NCI-H2171 treated with DMSO at 0.1 percent for 48 hours (cell line): ENCODE measurements around the gene POU1F1.
A peak's percentile ranks its signal among the peaks of the same experiment; 100 is the strongest.
"Not testable (repeated sequence)": the region's sequence is repeated elsewhere in the genome, so short reads cannot be mapped to it uniquely, and the experiment has no call there.

Source experiments
- DNase-seq: peaks from one replicate; lab custom pipeline; 2025; lab: John Stamatoyannopoulos, UW

POU1F1 gene

GRCh38 chr3:87276484-87276883, at the start of gene POU1F1:
Gene POU1F1 (minus strand): TSS chr3:87276584. CDS start chr3:87276462, 122 bp downstream.
- no peak for DNase-seq

GRCh38 chr3:87324609-87325008, 48.2 kb upstream of the POU1F1 start:
- DNase-seq = no peak

- no peak for DNase-seq
Observed at GRCh38 chr3:87320756-87321626, 44.6 kb upstream of the POU1F1 start.

GRCh38 chr3:87318617-87319021, 42.2 kb upstream of the POU1F1 start:
- no peak for DNase-seq

- DNase-seq = no peak
Observed at GRCh38 chr3:87317779-87318178, 41.4 kb upstream of the POU1F1 start.

GRCh38 chr3:87313641-87314040, 37.3 kb upstream of the POU1F1 start:
- no peak for DNase-seq

- no peak for DNase-seq
Observed at GRCh38 chr3:87311309-87311708, 34.9 kb upstream of the POU1F1 start.

GRCh38 chr3:87309601-87310000, 33.2 kb upstream of the POU1F1 start:
- no peak for DNase-seq

- no peak for DNase-seq
Observed at GRCh38 chr3:87307805-87308204, 31.4 kb upstream of the POU1F1 start.

GRCh38 chr3:87305517-87305916, 29.1 kb upstream of the POU1F1 start:
- no peak for DNase-seq

- DNase-seq = not testable (repeated sequence)
Observed at GRCh38 chr3:87305031-87305430, 28.6 kb upstream of the POU1F1 start.

GRCh38 chr3:87298111-87298718, 21.8 kb upstream of the POU1F1 start:
- peak; percentile 18 for DNase-seq

GRCh38 chr3:87288446-87288845, 12.1 kb upstream of the POU1F1 start:
- DNase-seq = no peak

- no peak for DNase-seq
Observed at GRCh38 chr3:87287011-87287410, 10.6 kb upstream of the POU1F1 start.

GRCh38 chr3:87272718-87273341, 3.6 kb downstream of the POU1F1 start:
- DNase-seq = no peak

GRCh38 chr3:87270908-87271700, 5.3 kb downstream of the POU1F1 start:
- DNase-seq = no peak

GRCh38 chr3:87269723-87270122, 6.7 kb downstream of the POU1F1 start:
- DNase-seq = no peak

- peak; percentile 36 for DNase-seq
Observed at GRCh38 chr3:87268646-87269211, 7.7 kb downstream of the POU1F1 start.

GRCh38 chr3:87267953-87268645, 8.3 kb downstream of the POU1F1 start:
- no peak for DNase-seq

- DNase-seq = peak; percentile 2
Observed at GRCh38 chr3:87261925-87262324, 14.5 kb downstream of the POU1F1 start.

- DNase-seq = peak; percentile 8
Observed at GRCh38 chr3:87260270-87260669, 16.1 kb downstream of the POU1F1 start.
